Measurements from ENCODE around the gene HOXC12.

- no peak for TF ChIP-seq CTCF (conservative IDR thresholded peaks at IDR 0.05)
- TF ChIP-seq ZFX (IDR thresholded peaks at IDR 0.05) = no peak
Observed at GRCh38 chr12:54007538-54008259, 53.0 kb downstream of the HOXC12 start.
